HEK293 (cell line): ENCODE results near the gene PPAT.
A peak's percentile ranks its signal among the peaks of the same experiment; 100 is the strongest.
"Not testable (repeated sequence)": the region's sequence is repeated elsewhere in the genome, so short reads cannot be mapped to it uniquely, and the experiment has no call there.

ENCODE experiments used
- CTCF ChIA-PET: fragments of 350-600 bp; formaldehyde crosslinking; extraction: SDS; loops from one replicate; lab custom pipeline; 2021; ENCODE audit warnings: antibody characterized with exemption; lab: Yijun Ruan, JAX
- POLR2A ChIA-PET: fragments of 300-600 bp; formaldehyde crosslinking; extraction: SDS; loops from one replicate; lab custom pipeline; 2020; ENCODE audit warnings: antibody characterized with exemption, inconsistent platforms; lab: Yijun Ruan, JAX
- H3K27ac ChIP-seq: fragments of 200-500 bp; sonication (Bioruptor generic); 2 replicates; pipeline ENCODE4 v1.5.1; 2014; ENCODE audit warnings: low read depth, low read length, control low read depth, inconsistent platforms; ENCODE audit errors: extremely low read depth
- H3K36me3 ChIP-seq, 2 experiments: fragments of 200-500 bp in 1 of 2; sonication (Bioruptor generic) in 1 of 2; 1 replicate in 1 of 2; 2 replicates in 1 of 2; pipeline ENCODE4 v1.5.1; 2014 to 2017; ENCODE audit warnings: inconsistent platforms in 2 of 2, low read length in 2 of 2; ENCODE audit not compliant: control insufficient read depth in 2 of 2, insufficient read depth in 1 of 2
- H3K4me1 ChIP-seq: fragments of 200-500 bp; sonication (Bioruptor generic); 2 replicates; pipeline ENCODE4 v1.5.1; 2014; ENCODE audit warnings: mild to moderate bottlenecking, low read length, inconsistent platforms; ENCODE audit not compliant: control insufficient read depth, insufficient read depth
- H3K4me3 ChIP-seq: 2 replicates; pipeline ENCODE4 v1.5.1; 2011; ENCODE audit warnings: low read depth, mild to moderate bottlenecking, control low read depth, low read length, moderate library complexity
- H3K9me3 ChIP-seq: fragments of 200-500 bp; sonication (Bioruptor generic); 2 replicates; pipeline ENCODE4 v1.5.1; 2014; ENCODE audit warnings: low read depth, low read length, inconsistent platforms; ENCODE audit not compliant: control insufficient read depth, insufficient read depth
- HOXA7 ChIP-seq: sonication (generic); formaldehyde crosslinking; IDR thresholded peaks from 2 replicates; pipeline ENCODE4 v1.8.1; 2022; ENCODE audit warnings: missing genetic modification reagents, borderline replicate concordance
- HOXC10 ChIP-seq: sonication (generic); formaldehyde crosslinking; IDR thresholded peaks from 2 replicates; pipeline ENCODE4 v1.8.1; 2023; ENCODE audit warnings: mild to moderate bottlenecking, missing genetic modification reagents
- KLF7 ChIP-seq: fragments of 450-650 bp; formaldehyde crosslinking; IDR thresholded peaks from 2 replicates; pipeline ENCODE4 v1.5.1; 2016; ENCODE audit warnings: missing biosample characterization, missing genetic modification characterization, borderline replicate concordance
- REST ChIP-seq: fragments of 450-650 bp; formaldehyde crosslinking; IDR thresholded peaks from 2 replicates; pipeline ENCODE4 v1.5.1; 2016; ENCODE audit warnings: missing biosample characterization, missing genetic modification characterization
- ZBTB48 ChIP-seq: fragments of 450-650 bp; formaldehyde crosslinking; IDR thresholded peaks from 2 replicates; pipeline ENCODE4 v1.5.1; 2016; ENCODE audit warnings: missing biosample characterization, missing genetic modification characterization
- ZFP41 ChIP-seq: fragments of 450-650 bp; formaldehyde crosslinking; IDR thresholded peaks from 2 replicates; pipeline ENCODE4 v1.5.1; 2016; ENCODE audit warnings: missing biosample characterization, missing genetic modification characterization, borderline replicate concordance
- ZNF146 ChIP-seq: fragments of 450-650 bp; formaldehyde crosslinking; IDR thresholded peaks from 2 replicates; pipeline ENCODE4 v1.5.1; 2016; ENCODE audit warnings: missing biosample characterization, missing genetic modification characterization
- ZNF292 ChIP-seq: fragments of 450-650 bp; formaldehyde crosslinking; IDR thresholded peaks from 2 replicates; pipeline ENCODE4 v1.5.1; 2016; ENCODE audit warnings: low read depth, missing biosample characterization, missing genetic modification characterization, borderline replicate concordance
- ZNF335 ChIP-seq: fragments of 450-650 bp; formaldehyde crosslinking; conservative IDR thresholded peaks from 2 replicates; pipeline ENCODE4 v1.5.1; 2016; ENCODE audit warnings: missing biosample characterization, missing genetic modification characterization
- ZNF404 ChIP-seq: fragments of 450-650 bp; formaldehyde crosslinking; IDR thresholded peaks from 2 replicates; pipeline ENCODE4 v1.5.1; 2017; ENCODE audit warnings: missing biosample characterization, missing genetic modification characterization
- ZNF521 ChIP-seq: fragments of 450-650 bp; formaldehyde crosslinking; IDR thresholded peaks from 2 replicates; pipeline ENCODE4 v1.5.1; 2017; ENCODE audit warnings: missing biosample characterization, mild to moderate bottlenecking, missing genetic modification characterization
- ZNF670 ChIP-seq: fragments of 450-650 bp; formaldehyde crosslinking; IDR thresholded peaks from 2 replicates; pipeline ENCODE4 v1.5.1; 2016; ENCODE audit warnings: missing biosample characterization, missing genetic modification characterization, low read depth
- ZNF747 ChIP-seq: fragments of 450-650 bp; formaldehyde crosslinking; IDR thresholded peaks from 2 replicates; pipeline ENCODE4 v1.5.1; 2016; ENCODE audit warnings: missing biosample characterization, missing genetic modification characterization
- ZNF76 ChIP-seq: fragments of 450-650 bp; formaldehyde crosslinking; IDR thresholded peaks from 2 replicates; pipeline ENCODE4; 2016; ENCODE audit warnings: low read depth, missing biosample characterization, missing genetic modification characterization, borderline replicate concordance
- TF ChIP-seq, protein P1 (sequence below): fragments of 450-650 bp; formaldehyde crosslinking; IDR thresholded peaks from 2 replicates; pipeline ENCODE4 v1.5.1; 2016; ENCODE audit warnings: missing biosample characterization, missing genetic modification characterization
- TF ChIP-seq, protein P2 (sequence below): sonication (generic); formaldehyde crosslinking; IDR thresholded peaks from 2 replicates; pipeline ENCODE4 v1.8.1; 2022; ENCODE audit warnings: mild to moderate bottlenecking, moderate library complexity, missing genetic modification reagents

Gene PPAT

DNA sequence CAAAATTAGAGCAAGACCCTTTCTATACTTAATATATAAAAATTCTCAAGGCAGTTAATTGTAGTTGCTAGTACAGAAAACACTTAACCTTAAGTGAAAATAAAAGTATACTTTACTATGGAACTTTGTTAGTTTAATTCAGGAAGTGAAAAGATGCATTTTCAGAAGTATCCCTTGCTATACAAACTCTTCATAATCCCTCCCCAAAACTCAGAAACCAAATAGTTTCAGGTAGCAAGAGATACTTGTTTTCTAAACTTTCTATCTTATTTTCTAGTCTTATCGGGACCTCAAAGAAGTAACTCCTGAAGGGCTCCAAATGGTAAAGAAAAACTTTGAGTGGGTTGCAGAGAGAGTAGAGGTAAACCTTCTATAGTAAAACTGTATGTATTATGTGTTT, 14.9 kb upstream of the PPAT start:
- ChIA-PET POLR2A (no interaction called here), CTCF (no interaction called here)
- TF ChIP-seq ZNF335 (tag by site-specific recombination) (no peak), ZFP41 (tag by site-specific recombination) (no peak), KLF7 (tag by site-specific recombination) (no peak), ZNF292 (tag by site-specific recombination) (no peak), ZNF76 (tag by site-specific recombination) (no peak), ZNF670 (tag by site-specific recombination) (no peak), ZBTB48 (tag by site-specific recombination) (no peak), HOXC10 (CRISPR knock-in tag) (no peak), HOXA7 (CRISPR knock-in tag) (no peak), ZNF747 (no peak), ZNF521 (tag by site-specific recombination) (no peak), REST (tag by site-specific recombination) (no peak)
- TF ChIP-seq, protein P1, sequence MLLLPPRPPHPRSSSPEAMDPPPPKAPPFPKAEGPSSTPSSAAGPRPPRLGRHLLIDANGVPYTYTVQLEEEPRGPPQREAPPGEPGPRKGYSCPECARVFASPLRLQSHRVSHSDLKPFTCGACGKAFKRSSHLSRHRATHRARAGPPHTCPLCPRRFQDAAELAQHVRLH (tag by site-specific recombination): no peak
- TF ChIP-seq, protein P2, sequence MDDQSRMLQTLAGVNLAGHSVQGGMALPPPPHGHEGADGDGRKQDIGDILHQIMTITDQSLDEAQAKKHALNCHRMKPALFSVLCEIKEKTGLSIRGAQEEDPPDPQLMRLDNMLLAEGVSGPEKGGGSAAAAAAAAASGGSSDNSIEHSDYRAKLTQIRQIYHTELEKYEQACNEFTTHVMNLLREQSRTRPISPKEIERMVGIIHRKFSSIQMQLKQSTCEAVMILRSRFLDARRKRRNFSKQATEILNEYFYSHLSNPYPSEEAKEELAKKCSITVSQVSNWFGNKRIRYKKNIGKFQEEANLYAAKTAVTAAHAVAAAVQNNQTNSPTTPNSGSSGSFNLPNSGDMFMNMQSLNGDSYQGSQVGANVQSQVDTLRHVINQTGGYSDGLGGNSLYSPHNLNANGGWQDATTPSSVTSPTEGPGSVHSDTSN (CRISPR knock-in tag): no peak
- no peak overlapping the region for H3K4me3 ChIP-seq
- H3K36me3 ChIP-seq: peaks cover 31 to 96% of the 10 kb centered on the region in 2 experiments
- H3K9me3 ChIP-seq: no peaks in the 10 kb centered on the region
- H3K4me1 ChIP-seq: no peaks in the 10 kb centered on the region
- H3K27ac ChIP-seq: no peak overlapping the region

- H3K4me3 ChIP-seq, H3K27ac ChIP-seq, H3K4me1 ChIP-seq, POLR2A ChIA-PET, H3K9me3 ChIP-seq: not testable (repeated sequence)
- CTCF ChIA-PET: interaction anchor here (0.6 kb wide), 1 partner anchor 8 kb away, joined by 3 read pairs; no protein-coding TSS in a partner anchor
- peak; percentile 86 for TF ChIP-seq ZNF146 (tag by site-specific recombination)
- H3K36me3 ChIP-seq: peaks cover 25 to 97% of the 10 kb centered on the region in 2 experiments
These were observed 14.1 kb upstream of the PPAT start for GRCh38 chr4:56449475-56449874.

GRCh38 chr4:56448301-56448700, 12.9 kb upstream of the PPAT start:
- POLR2A ChIA-PET: interaction anchor here (0.6 kb wide), 1 partner anchor 27 kb away, joined by 4 read pairs; no protein-coding TSS in a partner anchor
- TF ChIP-seq ZNF670 (tag by site-specific recombination) (no peak), ZNF404 (tag by site-specific recombination) (no peak)
- peaks cover 17 to 97% of the 10 kb centered on the region in 2 experiments for H3K36me3 ChIP-seq
- no peaks in the 10 kb centered on the region for H3K4me1 ChIP-seq
- H3K27ac ChIP-seq: no peak overlapping the region
- CTCF ChIA-PET: no interaction called here
- no peak overlapping the region for H3K4me3 ChIP-seq
- H3K9me3 ChIP-seq: no peaks in the 10 kb centered on the region
